SK-N-MC (cell line): ENCODE results near the gene RPL9.

Experiments used
- EZH2 ChIP-seq: fragments of 200-600 bp; sonication (generic); IDR thresholded peaks from one replicate; pipeline ENCODE4 v1.6.1; 2017; ENCODE audit warnings: antibody characterized with exemption
- FOXP2 ChIP-seq: optimal IDR thresholded peaks from 2 replicates; pipeline ENCODE3; 2011; ENCODE audit warnings: mild to moderate bottlenecking, moderate library complexity; ENCODE audit not compliant: insufficient read depth; ENCODE audit errors: extremely low read length, control extremely low read depth
- POLR2AphosphoS5 ChIP-seq: IDR thresholded peaks from 2 replicates; pipeline ENCODE4 v1.6.1; 2012; ENCODE audit warnings: mild to moderate bottlenecking, low read depth, low read length, borderline replicate concordance

DNA sequence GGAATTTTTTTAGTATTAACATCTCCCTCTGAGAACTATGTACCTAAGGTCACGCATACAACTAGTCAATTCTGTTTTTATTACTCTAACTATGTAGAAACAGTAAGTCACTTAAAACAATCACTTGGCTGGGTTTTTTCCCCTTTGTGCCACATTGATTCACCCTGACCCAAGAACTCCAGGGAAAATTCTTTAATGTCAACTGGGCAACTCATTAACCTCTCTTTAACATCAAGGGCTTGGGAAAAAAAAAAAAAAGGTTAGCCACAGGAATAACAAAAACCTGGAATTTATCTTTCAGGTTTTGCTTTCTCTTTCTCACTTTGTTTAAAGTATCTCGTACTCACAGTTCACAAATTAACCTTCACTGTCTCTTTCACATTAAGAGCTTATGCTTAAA lies 8.1 kb downstream of the RPL9 start:
- TF ChIP-seq POLR2AphosphoS5 (0 out of 2 replicates have a peak, but pooled peaks have one; percentile 7), EZH2 (no peak), FOXP2 (no peak)
